Smooth muscle cell (in vitro differentiated cells): ENCODE results near the gene DCT. TPM values are rescaled to one million over a fixed set of nuclear protein-coding genes. Genes with fewer than 3 reads are reported as not detected.

ENCODE experiments used
- polyA plus RNA-seq: library from polyadenylated mRNA; unstranded; fragments of >200 nt; fragmentation: Nextera tagmentation; extraction: Ambion mirVana; gene quantifications from 2 replicates; pipeline ENCODE4 v1.2.1, GENCODE V29; 2016
- total RNA-seq: library from RNA; depleted of rRNA; stranded (reverse); fragments of >200 nt; gene quantifications from 2 replicates; pipeline ENCODE4 v1.2.3, GENCODE V29; 2014

The DCT gene
- total and polyA plus RNA-seq, 2 experiments from 2014 or later, result 0.09 to 0.10 TPM

Other genes starting within 250 kb of the DCT start
- gene TGDS, start 116.5 kb upstream of the DCT start, total RNA-seq, result 16.0 and 28.7 TPM in 2 replicates
- gene TGDS, start 116.5 kb upstream of the DCT start, polyA plus RNA-seq, result 9.5 and 17.1 TPM in 2 replicates
- 25.0 and 30.7 TPM in 2 replicates for gene GPR180, start 122.2 kb upstream of the DCT start, total RNA-seq
- gene GPR180, start 122.2 kb upstream of the DCT start, polyA plus RNA-seq, result 8.9 and 10.8 TPM in 2 replicates
- 0.09 TPM in 1 of 2 replicates, not detected in the other for gene SOX21, start 232.9 kb upstream of the DCT start, total RNA-seq
- gene SOX21, start 232.9 kb upstream of the DCT start, polyA plus RNA-seq, result not detected in 2 replicates